GM11168 (cell line): ENCODE measurements around the gene CAPN12.

Source experiments
- in situ Hi-C: fragments of 300-500 bp; cut with MboI; formaldehyde crosslinking; loops from one replicate; pipeline ENCODE4 v1.12.0; 2022; ENCODE audit warnings: low sequenced_read_pairs; ENCODE audit not compliant: unreplicated experiment

Gene CAPN12

DNA sequence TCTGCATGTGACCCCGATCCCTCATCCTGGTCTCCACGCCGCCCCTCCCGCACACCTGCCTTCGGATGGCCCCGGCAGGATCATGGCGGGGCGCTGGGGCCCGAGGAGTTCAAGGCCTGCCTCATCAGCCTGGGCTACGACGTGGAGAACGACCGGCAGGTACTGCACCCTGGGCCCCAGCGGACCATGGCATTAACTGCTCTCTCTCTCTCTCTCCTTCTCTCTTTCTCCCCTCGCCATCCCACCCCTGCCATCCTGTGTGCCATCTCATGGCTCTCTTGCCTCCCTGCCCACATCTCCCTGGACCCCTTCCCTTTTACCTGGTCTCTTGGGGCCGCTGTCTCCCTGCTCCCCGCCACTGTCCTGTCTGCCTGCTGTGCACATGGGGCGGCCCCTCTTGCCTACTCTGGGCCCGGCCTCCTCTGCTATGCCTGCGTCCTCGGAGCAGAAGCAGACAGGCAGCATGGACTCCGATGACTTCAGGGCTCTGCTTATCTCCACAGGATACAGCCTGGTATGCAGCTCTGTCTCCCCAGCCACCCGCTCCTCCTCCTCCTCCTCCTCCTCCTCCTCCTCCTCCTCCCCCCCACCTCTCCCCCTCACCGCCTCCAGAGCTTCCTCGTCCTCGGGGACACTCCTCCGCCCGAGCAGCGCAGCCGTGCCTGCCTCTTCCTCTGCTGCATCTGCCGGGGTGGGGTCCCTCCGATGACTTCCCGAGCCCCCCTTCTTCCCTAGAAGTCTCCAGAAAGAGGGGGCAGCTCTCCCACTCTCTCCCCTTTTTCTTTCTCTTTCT lies 16.2 kb downstream of the CAPN12 start:
- in situ Hi-C loops = no loop called here

GRCh38 chr19:38727306-38727867 lies 16.9 kb downstream of the CAPN12 start:
- in situ Hi-C loops = no loop called here

DNA sequence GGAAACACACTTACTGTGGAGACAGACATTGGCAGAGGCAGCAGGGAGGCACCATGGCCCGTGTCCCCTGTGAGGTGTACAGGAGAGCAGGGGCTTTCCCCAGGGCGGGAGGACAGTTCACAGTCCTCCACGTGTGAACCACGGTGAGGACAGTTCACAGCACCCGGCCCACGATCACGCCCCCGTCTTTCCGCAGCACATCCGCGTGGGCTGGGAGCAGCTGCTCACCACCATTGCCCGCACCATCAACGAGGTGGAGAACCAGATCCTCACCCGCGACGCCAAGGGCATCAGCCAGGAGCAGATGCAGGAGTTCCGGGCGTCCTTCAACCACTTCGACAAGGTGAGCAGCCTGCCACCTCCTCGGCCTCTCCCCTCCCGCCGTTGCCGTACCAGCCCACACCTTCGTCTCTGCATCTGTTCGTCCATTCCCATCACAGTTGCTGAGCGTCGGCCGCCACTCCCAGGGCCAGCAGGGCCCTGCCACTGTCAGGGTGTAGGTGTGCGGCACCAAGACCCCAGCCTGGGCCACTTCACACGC lies 17.4 kb downstream of the CAPN12 start:
- in situ Hi-C loops = no loop called here

GRCh38 chr19:38726284-38726673 lies 18.0 kb downstream of the CAPN12 start:
- in situ Hi-C loops = no loop called here

GRCh38 chr19:38725469-38726283 lies 18.6 kb downstream of the CAPN12 start:
- in situ Hi-C loops = no loop called here

DNA sequence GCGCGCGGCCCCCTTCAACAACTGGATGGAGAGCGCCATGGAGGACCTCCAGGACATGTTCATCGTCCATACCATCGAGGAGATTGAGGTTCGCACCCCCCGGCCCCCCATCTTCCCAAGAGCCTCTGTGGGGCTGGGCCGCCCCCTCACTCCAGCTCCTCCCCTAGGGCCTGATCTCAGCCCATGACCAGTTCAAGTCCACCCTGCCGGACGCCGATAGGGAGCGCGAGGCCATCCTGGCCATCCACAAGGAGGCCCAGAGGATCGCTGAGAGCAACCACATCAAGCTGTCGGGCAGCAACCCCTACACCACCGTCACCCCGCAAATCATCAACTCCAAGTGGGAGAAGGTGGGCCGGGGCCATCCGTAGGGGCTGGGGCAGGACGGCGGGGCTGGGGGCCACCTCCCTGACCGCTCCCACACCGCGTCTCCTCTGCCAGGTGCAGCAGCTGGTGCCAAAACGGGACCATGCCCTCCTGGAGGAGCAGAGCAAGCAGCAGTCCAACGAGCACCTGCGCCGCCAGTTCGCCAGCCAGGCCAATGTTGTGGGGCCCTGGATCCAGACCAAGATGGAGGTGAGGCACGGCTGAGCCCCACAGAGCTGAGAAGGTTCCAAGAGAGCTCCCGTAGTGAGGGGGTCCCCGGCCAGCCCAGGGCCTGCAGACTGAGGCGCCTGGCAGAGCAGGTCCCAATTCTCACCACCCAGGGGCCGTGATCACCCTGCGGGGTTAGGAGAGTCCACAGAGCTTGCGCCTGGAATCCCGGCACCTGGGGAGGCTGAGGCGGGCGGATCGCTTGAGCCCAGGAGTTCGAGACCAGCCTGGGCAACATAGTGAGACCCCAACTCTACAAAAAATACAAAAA lies 20.1 kb downstream of the CAPN12 start:
- in situ Hi-C loops = no loop called here

DNA sequence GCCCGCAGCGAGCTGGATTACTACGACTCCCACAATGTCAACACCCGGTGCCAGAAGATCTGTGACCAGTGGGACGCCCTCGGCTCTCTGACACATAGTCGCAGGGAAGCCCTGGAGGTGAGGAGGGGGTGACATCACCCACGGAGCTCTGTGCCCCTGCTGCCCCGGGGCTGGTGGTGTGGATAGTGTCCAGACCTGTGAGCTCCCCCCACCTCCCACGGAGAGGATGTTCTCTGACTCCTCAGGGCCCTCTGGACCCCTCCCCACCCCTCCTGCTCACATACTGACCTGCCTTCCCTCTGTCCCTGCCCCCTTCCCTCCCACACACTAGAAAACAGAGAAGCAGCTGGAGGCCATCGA lies 20.7 kb downstream of the CAPN12 start:
- in situ Hi-C loops = no loop called here

DNA sequence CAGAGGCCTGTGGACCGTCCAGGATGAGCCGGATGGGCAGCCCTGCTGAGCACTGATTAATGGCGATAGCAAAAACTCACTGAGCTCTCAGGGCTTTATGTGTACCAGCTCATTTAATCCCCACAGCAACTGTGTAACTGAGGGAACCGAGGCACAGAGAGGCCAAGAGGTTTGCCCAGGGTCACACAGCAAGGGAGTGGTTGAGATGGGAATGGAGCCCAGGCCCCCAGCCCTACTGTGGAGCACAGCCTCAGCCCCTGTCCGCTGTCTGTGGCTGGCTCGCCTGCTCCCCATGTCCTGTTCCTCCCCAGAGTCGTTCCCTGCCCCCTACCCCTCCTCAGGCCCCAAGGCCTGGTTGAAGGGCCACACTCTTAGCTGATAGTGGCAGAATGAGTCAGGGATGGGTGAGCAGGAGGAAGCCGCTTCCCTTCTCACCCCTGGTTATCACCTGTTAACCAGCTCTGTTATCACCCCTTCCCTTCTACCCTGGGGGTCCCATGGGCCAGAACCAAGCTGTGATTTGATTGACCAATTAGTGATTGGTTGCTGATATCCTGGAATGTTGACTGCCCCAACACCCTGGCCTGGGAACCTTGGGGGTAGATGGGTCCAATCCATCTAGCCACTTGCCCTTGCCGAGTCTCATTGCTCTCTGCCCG lies 21.2 kb downstream of the CAPN12 start:
- in situ Hi-C loops = no loop called here

GRCh38 chr19:38721979-38722773 lies 22.1 kb downstream of the CAPN12 start:
- in situ Hi-C loops = no loop called here

DNA sequence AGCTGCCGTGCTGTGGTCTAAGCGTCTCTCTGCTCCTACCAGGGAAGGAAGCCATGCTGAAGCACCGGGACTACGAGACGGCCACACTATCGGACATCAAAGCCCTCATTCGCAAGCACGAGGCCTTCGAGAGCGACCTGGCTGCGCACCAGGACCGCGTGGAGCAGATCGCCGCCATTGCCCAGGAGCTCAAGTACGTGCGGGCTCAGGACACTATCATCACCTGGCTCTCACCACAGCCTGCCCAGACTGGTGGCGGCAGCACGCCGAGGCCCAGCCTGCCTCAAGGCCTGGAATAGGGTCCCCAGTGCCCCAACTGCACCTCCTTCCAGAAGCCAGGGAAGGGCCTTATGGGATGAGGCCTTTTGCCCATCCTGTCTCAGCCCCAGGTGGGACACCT lies 22.8 kb downstream of the CAPN12 start:
- in situ Hi-C loops = no loop called here

- in situ Hi-C loops = no loop called here
Observed at GRCh38 chr19:38720559-38721236, 23.6 kb downstream of the CAPN12 start.

DNA sequence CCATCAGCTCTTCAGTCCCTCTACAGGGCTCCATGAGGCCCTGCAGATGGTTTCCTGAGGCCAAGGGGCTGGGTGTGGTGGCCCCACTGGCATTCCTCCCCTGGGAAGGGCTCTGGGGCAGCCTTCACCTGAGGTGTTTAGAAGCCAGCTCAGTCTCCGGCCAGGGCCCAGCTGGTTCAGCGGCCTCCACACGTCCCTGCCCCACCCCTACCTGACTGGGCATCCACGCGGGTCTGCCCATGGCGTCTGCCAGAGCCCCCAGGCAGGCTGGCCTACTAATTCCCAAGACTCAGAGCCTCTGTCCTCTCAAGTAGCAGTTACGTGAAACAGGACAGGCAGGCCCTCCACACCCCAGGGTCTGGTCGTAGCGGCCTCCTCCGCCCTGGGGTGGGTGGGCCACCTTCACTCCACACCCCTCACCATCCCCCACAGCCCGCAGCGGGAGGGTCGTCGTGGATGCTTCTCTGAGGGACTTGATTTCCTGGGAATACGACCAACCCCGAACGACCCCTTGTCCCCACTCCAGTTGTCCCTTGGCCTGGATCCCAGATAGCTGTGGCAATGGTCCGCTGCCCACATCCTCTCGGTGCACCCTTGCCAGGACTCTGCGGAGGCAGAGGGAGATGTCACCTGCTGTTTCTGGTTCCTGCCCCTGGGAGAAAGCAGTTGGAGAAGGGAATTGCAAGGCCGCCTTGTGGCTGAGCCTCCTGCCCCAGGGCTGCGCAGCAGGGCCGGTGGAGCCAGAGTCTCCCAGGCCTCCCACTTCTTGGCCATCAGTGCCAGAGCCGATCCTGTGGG lies 24.3 kb downstream of the CAPN12 start:
- in situ Hi-C loops = no loop called here

DNA sequence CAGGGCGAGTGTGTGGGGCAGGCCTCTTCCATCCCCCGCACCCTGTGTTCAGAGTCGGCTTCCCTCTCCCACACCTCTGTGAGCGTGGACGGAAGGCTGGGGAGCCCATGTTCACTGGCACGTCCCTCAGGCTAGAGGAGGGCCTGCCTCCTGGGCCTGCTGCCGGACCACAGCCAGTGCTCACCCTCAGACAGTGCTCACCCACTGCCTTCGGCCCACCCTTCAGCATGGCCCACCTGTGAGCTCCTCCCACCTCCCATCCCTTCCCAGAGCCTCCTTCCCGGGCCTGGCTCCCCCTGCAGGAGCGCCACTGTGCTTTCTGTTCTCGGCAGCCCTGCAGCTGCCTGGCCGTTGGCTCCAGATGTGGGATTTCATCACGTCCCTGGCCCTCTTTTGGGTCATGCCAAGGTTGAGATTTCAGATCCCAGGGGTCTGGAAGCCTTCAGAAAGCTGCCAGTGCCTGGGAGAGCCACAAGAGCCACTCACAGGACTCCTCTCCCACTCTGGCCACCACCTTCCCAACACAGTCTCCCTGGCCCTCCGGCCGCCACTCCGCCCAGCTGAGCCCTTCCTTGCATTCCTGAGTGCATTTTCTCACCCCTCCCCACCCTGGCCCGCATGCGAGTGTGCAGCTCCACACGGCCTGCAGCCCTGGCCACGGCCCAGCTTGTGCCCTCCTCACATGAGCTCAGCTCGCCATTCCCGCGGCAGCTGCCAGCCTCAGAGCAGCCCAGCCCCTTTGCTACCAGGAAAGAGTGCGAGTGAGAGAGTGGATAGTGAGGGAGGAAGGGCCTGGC lies 25.3 kb downstream of the CAPN12 start:
- in situ Hi-C loops = no loop called here

- in situ Hi-C loops = no loop called here
Observed at GRCh38 chr19:38717855-38718254, 26.4 kb downstream of the CAPN12 start.

DNA sequence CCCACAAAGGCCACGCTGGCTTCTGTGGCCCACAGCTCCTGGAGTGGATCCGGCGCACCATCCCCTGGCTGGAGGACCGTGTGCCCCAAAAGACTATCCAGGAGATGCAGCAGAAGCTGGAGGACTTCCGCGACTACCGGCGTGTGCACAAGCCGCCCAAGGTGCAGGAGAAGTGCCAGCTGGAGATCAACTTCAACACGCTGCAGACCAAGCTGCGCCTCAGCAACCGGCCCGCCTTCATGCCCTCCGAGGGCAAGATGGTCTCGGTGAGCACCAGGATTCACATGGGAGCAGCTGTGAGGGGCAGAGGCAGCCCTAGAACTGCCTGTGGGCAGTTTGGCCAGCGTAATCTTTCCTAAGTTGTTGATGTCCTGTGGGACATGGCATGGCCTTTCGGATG lies 27.2 kb downstream of the CAPN12 start:
- in situ Hi-C loops = no loop called here

DNA sequence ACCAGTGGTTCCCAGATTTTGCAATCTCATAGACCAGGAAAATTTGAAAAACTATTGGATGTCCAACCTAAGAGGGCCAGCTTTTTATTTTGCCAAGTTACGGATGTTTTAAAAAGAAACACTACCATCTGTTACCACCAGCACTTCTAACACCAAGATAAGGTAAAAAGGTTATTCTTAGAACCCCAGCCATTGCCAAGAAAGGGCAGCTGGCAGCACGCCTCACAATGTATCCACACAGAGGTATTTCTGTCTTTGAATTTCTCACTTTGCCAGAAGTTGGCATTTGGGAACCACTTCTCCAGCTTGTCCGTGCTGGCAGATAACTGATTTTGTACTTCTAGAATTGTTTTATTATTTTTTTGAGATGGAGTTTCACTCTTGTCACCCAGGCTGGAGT lies 28.7 kb downstream of the CAPN12 start:
- in situ Hi-C loops = no loop called here

DNA sequence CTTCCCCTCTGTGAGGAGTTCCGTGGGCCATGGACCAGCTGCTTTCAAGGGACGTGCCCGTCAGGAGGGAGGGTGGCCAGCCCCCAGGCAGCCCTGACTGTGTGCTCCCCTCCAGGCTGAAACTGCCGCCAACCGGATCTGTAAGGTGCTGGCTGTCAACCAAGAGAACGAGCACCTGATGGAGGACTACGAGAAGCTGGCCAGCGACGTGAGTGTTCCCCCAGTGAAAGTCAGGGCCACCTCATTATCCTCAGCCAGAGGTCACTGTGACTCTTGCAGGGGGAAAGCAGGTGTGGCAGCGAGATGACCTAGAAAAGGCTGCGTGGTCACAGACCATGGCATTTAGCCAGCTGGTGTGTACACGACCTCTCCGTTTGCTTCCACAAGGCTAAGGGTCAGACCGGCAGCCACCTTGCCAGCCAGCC lies 29.9 kb downstream of the CAPN12 start:
- in situ Hi-C loops = no loop called here
